Activated CD8-positive, alpha-beta memory T cell treated with anti-CD3 and anti-CD28 coated beads for 24 hours (primary cell): ENCODE data around the gene RAB44.
"Not testable (repeated sequence)": the region's sequence is repeated elsewhere in the genome, so short reads cannot be mapped to it uniquely, and the experiment has no call there.

Experiments used
- DNase-seq: peaks from one replicate; pipeline ENCODE4 v3.0.0-alpha.2; 2020

Gene RAB44, protein sequence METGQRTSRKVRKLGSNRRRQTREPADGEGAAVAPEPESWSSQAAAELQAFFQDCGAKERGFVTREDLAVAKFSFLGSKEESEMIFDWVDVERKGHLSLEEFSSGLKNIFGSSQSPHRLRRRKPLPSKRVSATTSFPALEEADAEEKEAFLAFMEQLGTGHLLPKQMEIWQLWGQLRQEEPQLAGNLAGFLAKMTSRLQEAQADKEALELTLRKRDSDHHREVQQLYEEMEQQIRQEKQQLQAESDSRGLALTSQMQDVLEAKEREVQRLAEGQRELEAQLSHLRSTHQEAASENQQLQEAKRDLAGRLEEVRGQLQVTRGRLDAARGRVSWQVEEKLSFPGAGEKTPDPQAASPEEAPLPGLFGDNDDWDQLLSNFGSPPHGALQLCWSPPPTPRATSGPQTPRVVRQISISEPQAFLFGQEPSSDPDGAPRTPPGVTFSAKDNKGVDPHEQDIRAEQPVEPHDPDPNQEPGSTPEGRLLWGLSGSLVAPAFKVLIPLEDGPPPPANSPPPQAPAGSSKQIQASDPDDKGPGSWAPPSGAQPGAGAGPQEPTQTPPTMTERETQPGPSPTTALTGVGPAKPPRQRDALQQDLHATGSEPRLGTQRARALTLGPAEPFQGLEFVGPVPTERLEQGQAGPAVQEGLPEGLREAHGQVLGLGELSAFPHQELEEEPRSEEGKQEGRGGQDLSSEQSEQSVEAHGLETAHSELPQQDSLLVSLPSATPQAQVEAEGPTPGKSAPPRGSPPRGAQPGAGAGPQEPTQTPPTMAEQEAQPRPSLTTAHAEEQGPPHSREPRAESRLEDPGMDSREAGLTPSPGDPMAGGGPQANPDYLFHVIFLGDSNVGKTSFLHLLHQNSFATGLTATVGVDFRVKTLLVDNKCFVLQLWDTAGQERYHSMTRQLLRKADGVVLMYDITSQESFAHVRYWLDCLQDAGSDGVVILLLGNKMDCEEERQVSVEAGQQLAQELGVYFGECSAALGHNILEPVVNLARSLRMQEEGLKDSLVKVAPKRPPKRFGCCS

DNA sequence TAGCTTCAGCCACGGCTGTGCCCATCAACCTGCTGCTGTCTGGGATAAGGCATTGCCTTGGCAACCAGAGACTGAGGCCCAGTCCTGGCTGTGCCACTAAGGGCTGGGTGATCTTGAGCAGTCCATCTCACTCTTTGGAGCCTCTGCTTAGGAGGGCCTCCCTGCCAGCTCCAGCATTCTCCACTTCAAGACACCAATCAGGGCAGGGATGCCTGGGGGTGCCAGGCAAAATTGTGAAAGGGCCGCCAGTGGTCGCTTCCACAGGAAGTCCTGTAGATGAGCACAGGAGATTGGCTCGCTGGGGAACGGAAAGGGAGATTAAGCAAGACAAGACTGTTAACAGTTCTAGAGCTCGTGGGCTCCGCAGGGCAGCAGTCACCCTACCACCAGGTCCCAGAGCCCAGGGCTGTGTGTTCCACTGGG is at the start of gene RAB44:
Gene RAB44 (plus strand): TSS at position 346 of the 423 bp plus-strand sequence. CDS start 6,410 bp downstream, outside the sequence.
- DNase-seq: no peak

GRCh38 chr6:36649086-36649485 is 48.5 kb upstream of the RAB44 start:
- DNase-seq: no peak

GRCh38 chr6:36649701-36650484 is 47.7 kb upstream of the RAB44 start:
- DNase-seq: no peak

DNA sequence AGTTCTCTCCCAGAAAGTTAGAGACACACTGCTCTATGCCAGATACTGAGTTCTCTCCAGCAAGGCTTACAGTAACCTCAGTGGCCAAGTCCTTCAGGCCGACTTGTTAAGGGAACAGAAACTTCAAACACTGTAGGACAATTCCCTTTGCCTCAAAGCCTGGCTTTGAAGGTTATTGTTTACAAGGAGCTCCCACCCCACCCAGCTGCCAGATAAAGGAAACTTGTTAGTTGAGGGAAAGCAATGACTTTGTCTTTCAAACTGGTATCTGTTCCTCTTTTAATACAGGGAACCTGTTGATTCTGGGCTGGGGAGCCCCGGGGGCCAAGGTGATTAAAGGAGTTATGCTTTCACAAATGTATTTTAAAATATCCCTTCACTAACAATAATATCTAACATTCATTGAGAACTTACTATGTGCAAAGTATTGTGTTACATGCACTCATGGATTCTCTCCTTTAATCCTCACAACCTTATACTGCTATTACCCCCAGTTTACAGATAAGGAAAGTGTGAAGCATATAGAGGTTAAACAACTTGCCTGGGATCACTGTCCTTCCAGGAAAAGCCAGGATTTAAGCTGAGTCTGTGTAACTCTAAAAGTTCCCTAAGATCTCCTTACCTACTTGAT is 46.7 kb upstream of the RAB44 start:
- no peak for DNase-seq

DNA sequence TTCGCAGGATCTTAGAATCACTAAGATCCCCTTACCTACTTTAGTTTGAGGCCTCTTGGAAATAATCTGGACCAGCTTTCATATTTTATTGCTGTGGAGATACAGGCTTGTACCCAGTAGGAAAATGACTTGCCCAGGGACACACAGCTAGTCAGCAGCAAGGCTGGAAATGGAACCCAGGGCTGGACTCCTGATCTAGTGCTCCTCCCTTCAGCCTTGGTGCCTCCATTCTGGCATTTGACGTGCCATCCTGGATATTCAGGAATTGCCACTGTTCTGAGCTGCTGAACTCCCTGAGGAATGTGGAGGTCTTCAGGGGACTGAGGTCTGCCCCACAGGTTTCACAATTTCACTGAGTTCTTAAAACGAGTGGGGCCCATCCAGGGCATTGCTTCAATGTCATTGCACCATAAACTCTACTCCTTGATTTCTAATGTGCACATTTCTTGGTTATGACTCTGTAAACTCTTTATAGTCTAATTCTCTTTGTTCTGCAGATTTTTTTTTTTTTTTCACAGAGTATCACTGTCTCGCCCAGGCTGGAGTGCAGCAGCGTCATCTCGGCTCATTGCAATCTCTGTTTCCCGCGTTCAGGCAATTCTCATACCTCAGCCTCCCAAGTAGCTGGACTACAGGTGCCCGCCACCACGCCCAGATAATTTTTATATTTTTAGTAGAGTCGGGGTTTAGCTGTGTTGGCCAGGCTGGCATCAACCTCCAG is 45.8 kb upstream of the RAB44 start:
- no peak for DNase-seq

DNA sequence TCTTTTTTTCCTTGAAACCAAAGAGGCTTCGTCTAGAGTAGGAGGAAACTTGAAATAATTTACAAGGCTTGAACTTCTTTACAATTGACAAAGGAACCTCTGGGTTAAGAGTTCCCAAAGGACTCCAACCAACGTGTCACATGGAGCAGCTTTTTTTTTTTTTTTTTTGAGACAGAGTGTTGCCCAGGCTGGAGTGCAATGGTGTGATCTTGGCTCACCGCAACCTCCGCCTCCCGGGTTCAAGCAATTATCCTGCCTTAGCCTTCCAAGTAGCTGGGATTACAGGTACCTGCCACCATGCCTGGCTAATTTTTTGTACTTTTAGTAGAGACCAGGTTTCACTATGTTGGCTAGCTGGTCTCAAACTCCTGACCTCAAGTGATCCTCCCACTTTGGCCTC is 43.2 kb upstream of the RAB44 start:
- DNase-seq: not testable (repeated sequence)

DNA sequence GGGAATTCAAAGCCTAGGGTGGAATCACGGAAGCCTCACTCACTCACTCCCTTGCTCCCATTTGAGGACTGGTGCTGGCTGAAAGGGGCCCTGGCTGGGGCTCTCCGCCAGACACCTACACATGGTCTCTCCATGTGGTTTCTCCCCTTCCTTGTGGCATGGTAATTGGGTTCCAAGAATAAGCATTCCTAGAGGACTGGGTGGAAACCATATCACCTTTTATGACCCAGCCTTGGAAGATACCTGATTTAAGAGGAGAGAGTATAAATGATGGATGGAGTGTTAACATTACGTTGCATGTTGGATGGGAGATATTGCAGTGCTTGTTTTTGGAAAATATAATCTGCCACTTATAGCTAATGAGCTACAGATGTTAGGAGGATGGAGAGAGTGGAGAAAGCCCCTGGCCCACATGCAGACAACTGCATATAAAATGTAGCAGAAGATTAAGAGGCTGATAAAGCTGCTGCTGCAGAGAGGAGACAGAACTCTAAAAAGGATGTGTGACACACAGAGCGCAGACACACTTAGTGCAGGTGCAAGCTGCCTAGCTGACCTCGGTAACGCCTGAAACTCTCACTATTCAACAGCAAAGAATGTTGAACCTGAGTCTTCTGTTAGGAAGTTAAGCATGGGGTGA is 42.4 kb upstream of the RAB44 start:
- DNase-seq: no peak

GRCh38 chr6:36656441-36656840 is 41.2 kb upstream of the RAB44 start:
- DNase-seq: no peak

DNA sequence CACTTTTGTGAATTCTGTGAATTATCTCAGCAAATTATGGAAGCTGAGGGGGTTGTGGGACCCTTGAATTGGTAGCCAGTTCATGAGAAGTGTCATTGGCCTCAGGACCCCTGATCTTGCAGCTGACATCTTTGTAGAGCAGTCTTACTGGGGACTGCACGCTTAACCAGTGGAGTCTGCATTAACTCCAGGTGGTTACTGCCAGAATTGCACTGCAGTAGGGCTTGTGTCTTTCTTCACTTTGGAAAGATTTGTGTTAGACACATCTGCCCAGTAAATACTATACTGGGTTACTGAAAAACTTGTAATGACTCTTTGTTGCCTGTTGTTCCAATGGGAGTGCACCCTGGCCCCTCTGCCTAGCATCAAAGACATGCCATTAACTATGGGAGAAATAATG is 40.4 kb upstream of the RAB44 start:
- no peak for DNase-seq

DNA sequence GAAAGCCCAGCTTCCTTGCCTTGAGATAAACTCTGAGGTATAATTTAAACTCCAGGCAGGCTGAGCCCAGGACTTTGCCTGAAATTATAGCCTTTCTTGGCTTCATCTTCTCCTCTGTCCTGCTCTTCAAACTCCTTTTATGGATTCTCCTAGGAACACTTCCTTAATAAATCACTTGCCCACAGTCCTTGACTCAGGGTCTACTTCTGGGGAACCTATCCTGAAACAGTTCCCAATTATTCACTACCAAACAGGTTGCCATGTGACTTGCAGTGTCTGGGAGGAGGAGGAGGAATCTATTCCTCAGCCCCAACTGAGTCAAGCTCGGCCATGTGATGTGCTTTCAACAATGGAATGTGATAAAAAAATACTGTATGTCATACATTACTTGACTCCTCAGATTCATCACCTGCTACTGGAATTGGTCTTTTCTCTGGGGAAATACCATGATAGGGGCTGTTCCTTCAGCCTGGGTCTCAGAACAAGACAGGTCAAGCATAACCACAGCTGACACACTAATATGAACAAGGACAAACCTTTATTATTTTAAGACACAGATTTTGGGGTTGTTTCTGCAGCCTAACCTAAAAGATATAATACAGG is 39.6 kb upstream of the RAB44 start:
- DNase-seq: no peak

GRCh38 chr6:36659271-36659670 is 38.4 kb upstream of the RAB44 start:
- DNase-seq: no peak

GRCh38 chr6:36660771-36661471 is 36.7 kb upstream of the RAB44 start:
- DNase-seq: no peak

- no peak for DNase-seq
Observed at GRCh38 chr6:36662380-36662779, 35.2 kb upstream of the RAB44 start.

GRCh38 chr6:36662827-36663256 is 34.8 kb upstream of the RAB44 start:
- DNase-seq: no peak

- DNase-seq: no peak
Observed at GRCh38 chr6:36663504-36664446, 33.9 kb upstream of the RAB44 start.

DNA sequence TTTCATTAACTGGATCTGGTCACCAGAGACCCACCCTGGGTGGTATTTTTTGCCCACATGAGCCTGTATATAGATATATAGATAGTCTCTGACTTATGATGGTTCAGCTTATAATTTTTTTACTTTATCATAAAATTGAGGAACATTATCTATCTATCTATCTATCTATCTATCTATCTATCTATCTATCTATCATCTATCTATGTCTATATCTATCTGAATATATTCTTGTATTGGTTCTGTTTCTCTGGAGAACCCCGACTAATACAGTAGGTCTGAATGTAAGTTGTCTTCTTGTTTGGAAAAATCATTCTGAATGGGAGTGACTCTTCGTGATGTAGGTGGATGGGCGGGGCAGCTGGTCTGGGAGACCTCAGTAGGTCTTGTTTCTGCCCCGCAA is 32.4 kb upstream of the RAB44 start:
- no peak for DNase-seq

GRCh38 chr6:36666287-36666686 is 31.3 kb upstream of the RAB44 start:
- DNase-seq: no peak

DNA sequence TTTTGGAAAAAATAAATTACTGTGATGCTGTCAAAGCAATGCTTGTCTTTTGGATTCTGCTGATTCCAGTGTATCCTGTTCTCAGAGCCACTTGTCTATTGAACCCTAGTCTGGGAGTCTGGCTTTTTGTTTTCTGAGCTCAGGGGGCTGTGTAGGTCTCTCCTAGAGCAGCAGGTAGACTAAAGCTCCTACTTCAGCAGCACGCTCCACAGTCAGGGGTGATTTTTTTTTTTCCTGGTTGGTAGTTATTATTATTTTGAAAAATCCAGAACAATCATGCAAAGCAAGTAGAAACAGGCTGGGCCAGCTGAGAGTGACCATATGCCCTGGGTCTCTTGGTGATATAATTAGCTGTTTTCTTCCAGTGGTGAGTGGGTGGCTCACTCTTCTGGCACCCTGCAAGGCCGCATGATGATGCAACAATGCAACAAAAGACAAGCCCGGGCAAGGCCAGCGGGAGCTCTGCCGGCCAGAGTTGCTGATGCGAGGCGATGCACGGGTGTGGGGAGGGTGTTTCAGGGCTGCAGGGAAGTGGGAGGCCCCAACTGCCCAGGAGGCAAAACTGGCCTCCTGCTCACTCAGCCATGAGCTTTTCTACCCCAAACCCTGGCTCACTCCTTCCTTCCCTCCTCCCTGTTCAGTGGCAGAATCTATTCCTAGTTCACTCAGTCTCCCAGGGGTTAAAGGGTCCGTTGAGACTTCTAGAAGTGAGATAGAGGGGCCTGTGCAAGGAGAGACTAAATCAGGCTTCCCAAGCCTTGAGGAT is 30.6 kb upstream of the RAB44 start:
- no peak for DNase-seq
